Sigmoid colon (tissue), 4 donors: ENCODE measurements around the gene CR1.

Experiments
- CTCF ChIP-seq, 4 experiments: fragments of 450-650 bp in 3 of 4; fragments of 200-600 bp in 1 of 4; IDR thresholded peaks; one replicate each; pipeline ENCODE4 v1.5.1; 2016 to 2019; ENCODE audit warnings: antibody characterized with exemption in 4 of 4, mild to moderate bottlenecking in 3 of 4, moderate library complexity in 2 of 4
- POLR2AphosphoS5 ChIP-seq, 4 donors: sonication (generic); formaldehyde crosslinking; IDR thresholded peaks; one replicate each; pipeline ENCODE4 v1.6.1; 2017; ENCODE audit warnings: antibody characterized with exemption in 4 of 4

DNA sequence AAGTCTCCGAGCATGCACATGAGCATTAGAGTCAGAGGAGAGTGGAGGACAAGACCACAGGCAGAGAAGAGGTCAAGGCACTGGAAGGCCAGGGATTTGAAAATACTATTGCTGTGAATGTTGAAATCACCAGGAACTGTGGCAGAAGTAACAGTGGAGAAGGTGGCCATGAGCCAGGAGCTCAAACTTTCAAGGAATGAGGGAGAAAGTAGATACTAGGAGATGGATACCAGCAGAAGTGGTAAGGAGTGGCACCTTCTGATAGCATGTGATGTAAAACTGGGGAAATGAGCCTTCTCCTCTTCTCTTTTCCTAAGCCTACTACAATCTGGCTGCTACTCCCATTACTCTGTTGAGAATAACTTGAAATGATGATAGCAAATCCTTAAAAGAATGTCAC is 1.8 kb upstream of the CR1 start:
- no peak for TF ChIP-seq CTCF (IDR thresholded peaks at IDR 0.05)
- no peak for TF ChIP-seq POLR2AphosphoS5 (IDR thresholded peaks at IDR 0.05)
